A673 (cell line): ENCODE data around the gene FAM13A.

Experiments used
- EZH2 ChIP-seq: fragments of 200-600 bp; sonication (generic); IDR thresholded peaks from 2 replicates; pipeline ENCODE4 v1.6.1; 2017; ENCODE audit warnings: borderline replicate concordance, low read depth, mild to moderate bottlenecking, mixed read lengths, antibody characterized with exemption, low read length; ENCODE audit not compliant: poor library complexity, severe bottlenecking
- TF ChIP-seq, protein P1 (sequence below): fragments of 300-800, 200-600 bp; sonication (generic); conservative IDR thresholded peaks from 2 replicates; pipeline ENCODE4 v1.5.1; 2017; ENCODE audit warnings: low read depth, mild to moderate bottlenecking, antibody characterized with exemption, low read length, moderate library complexity, mixed read lengths

DNA sequence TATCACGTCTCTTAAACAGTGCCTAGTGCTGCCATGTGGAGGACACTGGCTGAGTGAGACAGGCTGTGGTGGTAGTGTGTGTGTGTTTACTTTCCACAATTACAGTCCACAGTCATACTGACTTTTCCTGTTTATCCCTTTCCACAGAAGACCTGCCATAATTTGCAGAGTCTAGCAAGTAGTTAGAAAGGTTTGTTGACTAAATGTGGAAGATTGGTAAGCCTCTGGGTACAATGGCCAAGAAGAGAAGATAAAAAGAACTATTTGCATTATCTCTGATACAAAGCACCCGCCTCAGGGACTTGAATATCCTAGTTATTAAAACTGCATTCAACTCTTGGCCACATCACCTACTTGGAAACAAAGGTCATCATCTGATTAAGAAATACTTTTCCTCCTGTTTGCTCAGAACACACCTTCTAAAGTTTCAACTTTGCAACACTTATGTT lies 89.1 kb downstream of the FAM13A start:
- TF ChIP-seq, protein P1, sequence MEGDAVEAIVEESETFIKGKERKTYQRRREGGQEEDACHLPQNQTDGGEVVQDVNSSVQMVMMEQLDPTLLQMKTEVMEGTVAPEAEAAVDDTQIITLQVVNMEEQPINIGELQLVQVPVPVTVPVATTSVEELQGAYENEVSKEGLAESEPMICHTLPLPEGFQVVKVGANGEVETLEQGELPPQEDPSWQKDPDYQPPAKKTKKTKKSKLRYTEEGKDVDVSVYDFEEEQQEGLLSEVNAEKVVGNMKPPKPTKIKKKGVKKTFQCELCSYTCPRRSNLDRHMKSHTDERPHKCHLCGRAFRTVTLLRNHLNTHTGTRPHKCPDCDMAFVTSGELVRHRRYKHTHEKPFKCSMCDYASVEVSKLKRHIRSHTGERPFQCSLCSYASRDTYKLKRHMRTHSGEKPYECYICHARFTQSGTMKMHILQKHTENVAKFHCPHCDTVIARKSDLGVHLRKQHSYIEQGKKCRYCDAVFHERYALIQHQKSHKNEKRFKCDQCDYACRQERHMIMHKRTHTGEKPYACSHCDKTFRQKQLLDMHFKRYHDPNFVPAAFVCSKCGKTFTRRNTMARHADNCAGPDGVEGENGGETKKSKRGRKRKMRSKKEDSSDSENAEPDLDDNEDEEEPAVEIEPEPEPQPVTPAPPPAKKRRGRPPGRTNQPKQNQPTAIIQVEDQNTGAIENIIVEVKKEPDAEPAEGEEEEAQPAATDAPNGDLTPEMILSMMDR, result no peak
- TF ChIP-seq EZH2, result no peak
